GM12878 (cell line): Measurements from ENCODE around the gene AVL9. TPM values are rescaled to one million over a fixed set of nuclear protein-coding genes. Genes with fewer than 3 reads are reported as not detected.

ENCODE experiments used
- DPF2 ChIP-seq: fragments of 450-650 bp; IDR thresholded peaks from 2 replicates; pipeline ENCODE4 v1.6.1; 2017; ENCODE audit warnings: mild to moderate bottlenecking
- E2F8 ChIP-seq: fragments of 450-650 bp; IDR thresholded peaks from 2 replicates; pipeline ENCODE4 v1.6.1; 2018; ENCODE audit warnings: mild to moderate bottlenecking, low read depth, moderate library complexity; ENCODE audit not compliant: partially characterized antibody
- EP300 ChIP-seq, 2 experiments: fragments of 150-350 bp in 1 of 2; IDR thresholded peaks; 2 replicates each; pipeline ENCODE4 v1.6.1; 2011 to 2012; ENCODE audit warnings: low read depth in 2 of 2, low read length in 2 of 2, borderline replicate concordance in 1 of 2, improper control_type of control experiment in 1 of 2, inconsistent platforms in 1 of 2; ENCODE audit not compliant: control insufficient read depth in 1 of 2
- MEF2B ChIP-seq: fragments of 450-650 bp; IDR thresholded peaks from 2 replicates; pipeline ENCODE4 v1.6.1; 2018; ENCODE audit warnings: mild to moderate bottlenecking, moderate library complexity; ENCODE audit not compliant: partially characterized antibody, poor library complexity, severe bottlenecking
- NFIC ChIP-seq: IDR thresholded peaks from 2 replicates; pipeline ENCODE4 v1.6.1; 2012; ENCODE audit warnings: low read depth, mild to moderate bottlenecking, inconsistent platforms, low read length, moderate library complexity
- RB1 ChIP-seq: fragments of 450-650 bp; formaldehyde crosslinking; IDR thresholded peaks from 2 replicates; pipeline ENCODE4 v1.6.1; 2017; ENCODE audit warnings: mild to moderate bottlenecking, borderline replicate concordance
- TCF3 ChIP-seq: IDR thresholded peaks from 2 replicates; pipeline ENCODE4 v1.6.1; 2012; ENCODE audit warnings: low read depth, mild to moderate bottlenecking, low read length, borderline replicate concordance; ENCODE audit not compliant: insufficient read depth
- polyA plus RNA-seq, 11 experiments: library from polyadenylated mRNA; depleted of rRNA in 4 of 11; unstranded in 6 of 11; stranded (reverse) in 5 of 11; fragments of >200 nt; fragmentation: Nextera tagmentation in 4 of 11; fragmentation: Illumina TruSeq in 1 of 11; extraction: Ambion mirVana in 4 of 11; extraction: Trizol in 1 of 11; gene quantifications; 1 replicate in 1 of 11; 2 replicates in 10 of 11; pipeline versions ENCODE4 v1.2.1 to v1.2.3, GENCODE V29; 2011 to 2016; ENCODE audit warnings: inconsistent platforms in 2 of 11, missing spikeins in 2 of 11, low read depth in 1 of 11
- total RNA-seq, 4 experiments: library from RNA; depleted of rRNA in 3 of 4; stranded (reverse); fragments of >200 nt in 3 of 4; fragmentation: Illumina TruSeq in 1 of 4; extraction: Trizol in 1 of 4; gene quantifications; 2 replicates each; pipeline versions ENCODE4 v1.2.1 to v1.2.3, GENCODE V29; 2013 to 2021
- TF ChIP-seq, protein P1 (sequence below): fragments of 450-650 bp; IDR thresholded peaks from 2 replicates; pipeline ENCODE4 v1.6.1; 2017; ENCODE audit warnings: antibody characterized with exemption, mild to moderate bottlenecking, moderate library complexity

AVL9 gene
- total and polyA plus RNA-seq, 10 of the 15 experiments (the other 5 are each of a cell fraction or from before 2014, with no cell fraction given) = 4.5 to 41.6 (median 20.1) TPM

GRCh38 chr7:32481176-32481575 is 14.1 kb upstream of the AVL9 start (continued):
- no peak for TF ChIP-seq TCF3
- TF ChIP-seq RB1 = no peak
- no peak for TF ChIP-seq EP300 (IDR thresholded peaks at IDR 0.05; ENCODE audit: borderline replicate concordance in 1 of 2, control insufficient read depth in 1 of 2, low read depth in 2 of 2, low read length in 2 of 2)
- TF ChIP-seq MEF2B = no peak
- no peak for TF ChIP-seq E2F8
- TF ChIP-seq, protein P1, sequence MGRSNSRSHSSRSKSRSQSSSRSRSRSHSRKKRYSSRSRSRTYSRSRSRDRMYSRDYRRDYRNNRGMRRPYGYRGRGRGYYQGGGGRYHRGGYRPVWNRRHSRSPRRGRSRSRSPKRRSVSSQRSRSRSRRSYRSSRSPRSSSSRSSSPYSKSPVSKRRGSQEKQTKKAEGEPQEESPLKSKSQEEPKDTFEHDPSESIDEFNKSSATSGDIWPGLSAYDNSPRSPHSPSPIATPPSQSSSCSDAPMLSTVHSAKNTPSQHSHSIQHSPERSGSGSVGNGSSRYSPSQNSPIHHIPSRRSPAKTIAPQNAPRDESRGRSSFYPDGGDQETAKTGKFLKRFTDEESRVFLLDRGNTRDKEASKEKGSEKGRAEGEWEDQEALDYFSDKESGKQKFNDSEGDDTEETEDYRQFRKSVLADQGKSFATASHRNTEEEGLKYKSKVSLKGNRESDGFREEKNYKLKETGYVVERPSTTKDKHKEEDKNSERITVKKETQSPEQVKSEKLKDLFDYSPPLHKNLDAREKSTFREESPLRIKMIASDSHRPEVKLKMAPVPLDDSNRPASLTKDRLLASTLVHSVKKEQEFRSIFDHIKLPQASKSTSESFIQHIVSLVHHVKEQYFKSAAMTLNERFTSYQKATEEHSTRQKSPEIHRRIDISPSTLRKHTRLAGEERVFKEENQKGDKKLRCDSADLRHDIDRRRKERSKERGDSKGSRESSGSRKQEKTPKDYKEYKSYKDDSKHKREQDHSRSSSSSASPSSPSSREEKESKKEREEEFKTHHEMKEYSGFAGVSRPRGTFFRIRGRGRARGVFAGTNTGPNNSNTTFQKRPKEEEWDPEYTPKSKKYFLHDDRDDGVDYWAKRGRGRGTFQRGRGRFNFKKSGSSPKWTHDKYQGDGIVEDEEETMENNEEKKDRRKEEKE = no peak
- TF ChIP-seq NFIC = no peak
- TF ChIP-seq DPF2 = no peak
